Stimulated activated CD4-positive, alpha-beta T cell treated with anti-CD3 and anti-CD28 coated beads, Interleukin-1b, Interleukin-23, amount 100 ng/mL, for 1 hour (primary cell): Measurements from ENCODE around the gene CYP2A6.
"Not testable (repeated sequence)": the region's sequence is repeated elsewhere in the genome, so short reads cannot be mapped to it uniquely, and the experiment has no call there.

Experiments used
- DNase-seq, 2 donors: peaks; one replicate each; pipeline ENCODE4 v3.0.0-alpha.2; 2020; ENCODE audit warnings: low read depth in 2 of 2

Gene CYP2A6, protein sequence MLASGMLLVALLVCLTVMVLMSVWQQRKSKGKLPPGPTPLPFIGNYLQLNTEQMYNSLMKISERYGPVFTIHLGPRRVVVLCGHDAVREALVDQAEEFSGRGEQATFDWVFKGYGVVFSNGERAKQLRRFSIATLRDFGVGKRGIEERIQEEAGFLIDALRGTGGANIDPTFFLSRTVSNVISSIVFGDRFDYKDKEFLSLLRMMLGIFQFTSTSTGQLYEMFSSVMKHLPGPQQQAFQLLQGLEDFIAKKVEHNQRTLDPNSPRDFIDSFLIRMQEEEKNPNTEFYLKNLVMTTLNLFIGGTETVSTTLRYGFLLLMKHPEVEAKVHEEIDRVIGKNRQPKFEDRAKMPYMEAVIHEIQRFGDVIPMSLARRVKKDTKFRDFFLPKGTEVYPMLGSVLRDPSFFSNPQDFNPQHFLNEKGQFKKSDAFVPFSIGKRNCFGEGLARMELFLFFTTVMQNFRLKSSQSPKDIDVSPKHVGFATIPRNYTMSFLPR

DNA sequence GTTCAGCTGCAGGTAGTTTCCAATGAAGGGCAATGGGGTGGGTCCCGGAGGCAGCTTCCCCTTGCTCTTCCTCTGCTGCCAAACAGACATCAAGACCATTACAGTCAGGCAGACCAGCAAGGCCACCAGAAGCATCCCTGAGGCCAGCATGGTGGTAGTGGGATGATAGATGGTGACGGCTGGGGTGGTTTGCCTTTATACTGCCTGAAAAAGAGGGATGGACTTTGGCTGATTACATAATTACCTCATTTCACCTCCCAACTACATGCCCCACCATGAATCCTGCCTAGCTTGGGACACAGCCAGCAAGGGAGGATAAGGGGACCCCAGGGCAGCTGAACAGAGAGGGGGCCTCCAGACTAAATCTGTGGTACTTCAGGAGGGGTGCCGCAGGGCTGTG, at the start of gene CYP2A6:
Gene CYP2A6, minus strand, starts transcription at position 171 of the 400 bp plus-strand sequence. Its CDS starts 21 bp downstream, at position 150.
- not testable (repeated sequence) for DNase-seq

DNA sequence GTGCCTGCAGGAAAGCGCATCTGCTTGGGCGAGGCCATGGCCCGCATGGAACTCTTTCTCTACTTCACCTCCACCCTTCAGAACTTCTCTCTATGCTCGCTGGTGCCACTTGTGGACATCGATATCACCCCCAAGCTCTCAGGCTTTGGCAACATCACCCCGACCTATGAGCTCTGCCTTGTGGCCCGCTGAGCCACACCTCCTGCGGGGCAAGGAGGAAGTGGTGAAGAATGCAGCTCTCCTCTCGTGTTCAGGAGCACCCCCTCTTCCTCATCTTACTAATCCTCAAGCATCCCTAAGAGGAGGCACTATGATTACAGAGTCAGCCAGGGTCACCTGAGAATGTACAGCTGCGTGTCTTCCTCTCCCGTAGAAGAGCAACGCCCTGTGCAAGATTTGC, 49.7 kb upstream of the CYP2A6 start:
- DNase-seq, result not testable (repeated sequence)

DNA sequence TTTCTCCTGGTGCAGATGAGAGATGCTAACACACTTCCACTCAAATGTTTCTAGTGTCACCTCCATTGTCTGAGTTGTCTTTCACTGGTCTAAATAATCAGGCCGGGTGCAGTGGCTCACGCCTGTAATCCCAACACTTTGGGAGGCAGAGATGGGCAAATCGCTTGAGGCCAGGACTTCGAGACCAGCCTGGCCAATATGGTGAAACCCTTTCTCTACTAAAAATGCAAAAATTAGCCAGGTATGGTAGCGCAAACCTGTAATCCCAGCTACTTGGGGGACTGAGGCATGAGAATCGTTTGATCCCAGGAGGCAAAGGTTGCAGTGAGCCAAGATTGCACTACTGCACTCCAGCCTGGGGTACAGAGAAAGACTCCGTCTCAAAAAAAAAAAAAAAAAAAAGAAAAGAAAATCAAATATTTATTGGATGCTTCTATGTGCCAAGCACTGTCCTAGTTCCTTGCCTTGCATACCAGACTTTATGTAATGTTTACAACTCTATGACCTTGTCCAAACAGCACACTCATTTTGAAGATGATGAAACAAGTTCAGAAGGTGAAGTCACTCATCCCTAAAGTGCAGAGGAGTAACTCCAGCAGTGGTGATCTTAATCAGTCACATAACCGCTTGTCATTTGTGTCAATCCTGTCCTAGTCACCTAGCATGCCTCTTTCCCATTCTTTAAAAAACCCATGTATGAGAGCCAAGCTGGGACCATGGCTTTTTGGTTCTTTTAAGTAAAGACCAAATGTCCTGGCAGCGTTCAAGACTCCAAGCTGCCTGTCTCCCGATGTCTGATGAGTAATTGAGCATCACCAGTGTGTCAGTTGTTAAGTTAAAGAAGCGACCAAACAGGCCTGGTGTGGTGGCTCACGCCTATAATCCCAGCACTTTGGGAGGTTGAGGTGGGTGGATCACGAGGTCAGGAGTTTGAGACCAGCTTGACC, 46.9 kb upstream of the CYP2A6 start:
- DNase-seq, result not testable (repeated sequence)

DNA sequence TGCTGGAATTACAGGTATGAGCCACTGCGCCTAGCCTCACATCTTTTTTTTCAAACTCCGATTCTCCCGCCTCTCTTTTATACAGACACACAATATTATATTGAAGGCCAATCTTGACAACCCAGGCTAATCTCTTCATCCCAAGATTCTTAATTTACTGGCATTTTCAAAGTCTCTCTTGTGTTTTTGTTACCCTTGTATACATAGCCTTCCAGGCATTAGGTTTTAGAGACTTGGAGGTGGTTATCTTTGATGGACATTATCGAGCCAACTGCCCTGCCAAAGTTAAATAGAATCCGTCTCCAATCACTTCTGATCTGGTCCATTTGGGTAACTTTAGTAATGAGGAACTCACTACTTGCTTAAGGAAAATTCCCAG, 46.2 kb upstream of the CYP2A6 start:
- DNase-seq, result no peak

DNA sequence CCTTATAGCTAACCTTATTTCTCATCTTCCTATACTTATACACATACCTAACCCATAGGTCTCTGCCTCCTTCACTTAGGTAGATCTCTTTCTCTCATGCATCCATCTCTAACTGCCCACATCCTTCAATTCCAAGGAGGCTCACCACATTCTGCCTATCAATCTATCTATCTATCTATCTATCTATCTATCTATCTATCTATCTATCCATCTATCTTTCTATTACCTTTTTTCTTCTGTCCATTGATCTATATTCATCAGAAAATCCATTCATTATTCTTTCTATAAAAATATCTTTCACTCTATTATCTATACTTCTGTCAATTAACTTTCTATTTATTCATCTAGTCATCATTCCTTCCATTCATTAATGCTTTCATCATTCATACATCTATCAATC, 42.9 kb upstream of the CYP2A6 start:
- no peak for DNase-seq

DNA sequence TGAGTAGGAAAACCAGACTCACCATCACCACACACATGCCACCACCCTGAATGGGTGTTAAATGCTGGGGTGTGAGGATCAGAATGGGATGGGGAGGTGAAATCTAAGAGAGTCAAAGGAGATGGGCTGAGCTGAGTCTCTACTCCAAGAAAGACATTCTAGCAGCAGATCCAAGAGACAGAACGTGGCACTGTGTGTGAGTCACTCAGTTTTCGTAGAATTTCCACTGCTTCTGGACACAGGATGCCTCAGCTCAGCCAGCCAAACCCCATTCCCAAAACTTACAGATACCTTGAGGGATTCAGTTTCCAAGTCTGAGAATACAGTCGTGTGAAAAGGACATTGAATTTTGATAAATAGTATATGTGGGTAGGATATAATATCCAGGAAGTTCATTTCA, 39.1 kb upstream of the CYP2A6 start:
- DNase-seq, result no peak

DNA sequence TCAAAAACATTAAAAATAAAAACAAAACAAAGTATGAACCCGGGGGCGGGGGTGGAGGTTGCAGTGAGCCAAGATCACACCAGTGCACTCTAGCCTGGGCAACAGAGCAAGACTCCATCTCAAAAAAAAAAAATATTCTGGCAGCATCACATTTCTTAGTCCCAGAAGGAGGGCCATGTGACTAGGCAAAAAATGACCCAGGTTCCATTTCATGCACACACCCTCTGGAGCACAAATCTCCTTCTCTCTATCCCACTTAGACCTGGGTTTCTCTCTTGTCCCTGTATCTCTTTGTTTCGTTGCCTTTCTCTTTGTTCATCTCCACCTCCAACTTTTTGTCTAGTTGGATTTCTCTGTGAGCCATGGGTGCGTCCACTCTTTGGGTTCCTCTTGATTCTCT, 37.9 kb upstream of the CYP2A6 start:
- no peak for DNase-seq

DNA sequence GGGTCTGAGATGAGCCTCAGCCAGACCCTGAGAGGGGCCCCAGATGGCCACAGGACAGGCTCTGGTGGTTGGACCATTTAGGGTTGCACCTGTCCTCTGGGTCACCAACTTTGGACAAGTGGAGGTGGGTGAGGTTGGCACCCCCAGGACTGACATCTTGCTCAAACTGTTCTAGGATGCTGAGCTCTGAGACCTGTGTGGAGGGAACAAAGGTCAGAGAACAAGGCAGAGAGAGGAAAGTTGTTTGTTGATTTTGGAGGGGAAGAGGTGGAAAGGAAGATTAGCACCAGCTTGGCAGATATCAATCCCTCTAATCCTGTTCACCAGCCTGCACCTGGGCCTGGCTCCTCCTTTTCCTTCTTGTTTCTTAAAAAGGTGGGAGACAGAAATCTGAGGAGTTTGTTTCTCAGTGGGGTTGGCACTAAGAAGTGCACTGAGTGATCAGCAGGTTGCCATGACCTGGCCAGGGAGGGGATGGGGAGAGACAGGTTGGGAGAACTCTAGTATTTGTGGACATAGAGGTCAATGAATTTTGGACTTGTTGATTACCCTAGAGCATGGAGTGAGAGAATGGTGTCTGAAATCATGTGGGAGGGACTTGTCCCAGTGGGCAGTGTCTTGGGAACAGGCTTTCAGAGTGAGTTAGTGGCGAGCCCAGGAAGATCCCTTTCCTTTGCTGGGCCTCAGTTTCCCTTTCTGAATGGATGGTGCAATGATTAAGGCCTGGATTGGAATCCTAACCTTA, 34.1 kb upstream of the CYP2A6 start:
- DNase-seq, result not testable (repeated sequence)

DNA sequence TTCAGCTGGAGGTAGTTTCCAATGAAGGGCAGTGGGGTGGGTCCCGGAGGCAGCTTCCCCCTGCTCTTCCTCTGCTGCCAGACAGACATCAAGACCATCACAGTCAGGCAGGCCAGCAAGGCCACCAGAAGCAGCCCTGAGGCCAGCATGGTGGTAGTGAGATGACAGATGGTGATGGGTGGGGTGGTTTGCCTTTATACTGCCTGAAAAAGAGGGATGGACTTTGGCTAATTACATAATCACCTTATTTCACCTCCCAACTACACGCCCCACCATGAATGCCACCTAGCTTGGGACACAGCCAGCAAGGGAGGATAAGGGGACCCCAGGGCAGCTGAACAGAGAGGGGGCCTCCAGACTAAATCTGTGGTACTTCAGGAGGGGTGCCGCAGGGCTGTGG, 31.8 kb upstream of the CYP2A6 start, which contains the start of gene CYP2A7:
Gene CYP2A7, minus strand, starts transcription at position 170 of the 400 bp plus-strand sequence. Its CDS starts 21 bp downstream, at position 149.
- DNase-seq, result not testable (repeated sequence)

DNA sequence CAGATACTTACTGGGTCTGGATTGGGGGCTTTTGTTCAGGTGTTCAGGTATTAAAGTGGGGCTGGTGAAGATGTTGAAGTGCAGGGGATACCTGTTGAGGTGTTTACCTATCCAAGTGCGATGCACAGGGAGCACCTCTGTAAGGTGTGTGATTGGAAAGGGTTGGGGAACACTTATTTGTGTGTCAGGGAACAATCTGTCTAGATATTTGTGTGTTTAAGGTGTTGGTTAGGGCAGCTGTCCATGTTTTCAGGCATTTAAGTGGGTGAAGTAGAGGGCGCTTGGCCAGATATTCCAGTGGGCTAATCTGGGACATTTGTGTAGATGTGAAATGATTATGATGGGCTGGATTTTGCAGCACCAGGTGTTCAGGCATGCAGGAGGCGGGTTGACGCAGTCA, 29.1 kb upstream of the CYP2A6 start:
- DNase-seq, result not testable (repeated sequence)

DNA sequence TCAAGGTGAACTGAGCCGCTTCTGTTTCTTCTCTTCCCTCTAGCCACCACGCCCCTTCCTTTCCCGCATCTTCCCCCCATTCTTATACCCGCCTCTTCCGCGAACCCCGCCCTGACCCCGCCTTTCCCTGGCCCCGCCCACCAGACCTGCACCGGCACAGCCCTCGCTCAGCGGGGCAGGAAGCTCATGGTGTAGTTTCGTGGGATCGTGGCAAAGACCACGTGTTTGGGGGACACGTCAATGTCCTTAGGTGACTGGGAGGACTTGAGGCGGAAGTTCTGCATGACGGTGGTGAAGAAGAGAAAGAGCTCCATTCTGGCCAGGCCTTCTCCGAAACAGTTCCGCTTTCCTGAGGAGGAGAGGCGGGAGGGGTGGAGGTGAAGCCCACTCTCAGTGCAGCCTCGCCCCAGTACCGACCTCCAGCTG, 25.3 kb upstream of the CYP2A6 start:
- peak; percentile 51 to 70 for DNase-seq

DNA sequence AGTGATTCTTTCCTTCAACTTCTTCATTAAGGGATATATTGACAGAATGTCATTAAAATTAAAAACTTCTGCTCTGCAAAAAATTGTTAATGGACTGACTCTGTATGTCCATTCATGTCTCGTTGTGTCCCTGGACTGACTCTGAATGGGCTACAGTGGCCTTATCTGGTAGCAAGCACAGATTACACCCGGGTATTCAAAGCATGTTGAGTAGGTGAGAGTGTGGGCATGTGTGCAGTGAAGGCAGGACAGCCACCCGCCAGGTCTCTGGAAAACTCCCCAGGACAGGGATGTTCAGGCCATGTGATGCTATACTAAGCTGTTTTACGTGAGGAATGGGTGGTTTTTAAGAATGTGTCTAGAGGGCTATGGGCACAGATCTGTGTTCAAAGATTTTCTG, 24.6 kb upstream of the CYP2A6 start:
- not testable (repeated sequence) for DNase-seq

DNA sequence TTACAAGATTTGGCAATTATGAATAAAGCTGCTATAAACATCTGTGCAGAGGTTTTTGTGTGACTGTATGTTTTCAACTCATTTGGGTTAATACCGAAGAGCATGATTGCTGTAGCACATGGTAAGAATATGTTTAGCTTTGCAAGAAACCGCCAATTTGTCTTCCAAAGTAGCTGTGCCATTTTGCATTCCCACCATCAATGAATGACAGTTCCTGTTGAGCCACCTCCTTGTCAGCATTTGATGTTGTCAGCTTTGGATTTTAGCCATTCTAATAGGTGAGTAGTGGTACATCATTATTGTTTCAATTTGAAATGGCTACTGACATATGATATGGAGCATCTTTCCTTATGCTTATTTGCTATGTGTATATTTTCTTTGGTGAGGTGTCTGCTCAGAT, 23.6 kb upstream of the CYP2A6 start:
- DNase-seq, result not testable (repeated sequence)

DNA sequence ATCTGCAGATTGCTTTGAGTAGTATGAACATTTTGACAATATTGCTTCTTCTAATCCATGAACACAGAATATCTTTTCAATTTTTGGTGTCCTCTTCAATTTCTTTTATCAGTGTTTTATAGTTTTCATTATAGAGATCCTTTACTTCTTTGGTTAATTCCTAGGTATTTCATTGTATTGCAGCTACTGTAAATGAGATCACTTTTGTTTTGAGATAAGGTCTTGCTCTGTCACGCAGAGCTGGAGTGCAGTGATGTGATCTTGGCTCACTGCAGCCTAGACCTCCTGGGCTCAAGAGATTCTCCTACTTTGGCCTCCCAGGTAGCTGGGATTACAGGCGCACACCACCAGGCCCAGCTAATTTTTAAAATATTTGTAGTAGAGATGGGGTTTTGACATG, 22.0 kb upstream of the CYP2A6 start:
- no peak for DNase-seq

DNA sequence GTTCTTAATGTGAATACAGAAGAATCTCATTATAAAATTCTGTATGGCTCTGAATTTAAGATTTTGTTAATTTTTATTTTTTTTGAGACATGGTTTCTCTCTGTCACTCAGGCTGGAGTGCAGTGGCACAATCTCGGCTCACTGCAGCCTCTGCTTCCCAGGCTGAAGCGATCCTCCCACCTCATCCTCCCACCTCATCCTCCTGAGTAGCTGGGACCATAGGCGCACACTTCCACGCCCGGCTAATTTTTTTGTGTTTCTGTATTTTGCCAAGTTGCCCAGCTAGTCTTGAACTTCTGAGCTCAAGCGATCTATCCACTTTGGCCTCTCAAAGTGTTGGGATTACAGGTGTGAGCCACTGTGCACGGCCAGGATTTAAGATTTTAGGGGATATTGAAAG, 17.5 kb upstream of the CYP2A6 start:
- no peak for DNase-seq

DNA sequence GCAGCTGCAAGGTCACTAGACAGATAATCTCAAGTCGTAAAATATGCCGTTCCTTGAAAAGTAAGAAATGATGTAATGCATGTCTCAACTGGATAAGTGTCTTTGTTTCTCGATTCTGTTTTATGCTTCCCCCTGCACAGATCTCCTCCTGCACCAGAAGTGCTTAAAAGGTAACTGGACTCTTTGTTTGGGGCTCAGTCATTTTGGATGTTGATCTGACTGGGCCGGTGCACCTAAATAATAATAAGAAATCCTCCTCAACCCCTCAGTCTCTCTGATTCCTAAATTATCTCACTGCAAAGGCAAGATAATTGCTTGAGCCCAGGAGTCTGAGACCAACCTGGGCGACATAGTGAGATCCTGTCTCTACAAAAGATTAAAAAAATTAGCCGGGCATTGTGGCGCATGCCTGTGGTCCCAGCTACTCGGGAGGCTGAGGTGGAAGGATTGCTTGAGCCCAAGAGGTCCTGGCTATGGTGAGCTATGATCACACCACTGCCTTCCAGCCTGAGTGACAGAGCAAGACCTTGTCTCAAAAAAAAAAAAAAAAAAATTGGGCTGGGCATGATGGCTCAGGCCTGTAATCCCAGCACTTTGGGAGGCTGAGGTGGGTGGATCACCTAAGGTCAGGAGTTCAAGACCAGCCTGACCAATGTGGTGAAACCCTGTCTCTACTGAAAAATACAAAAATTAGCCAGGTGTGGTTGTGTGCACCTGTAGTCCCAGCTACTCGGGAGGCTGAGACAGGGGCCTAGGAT, 14.7 kb upstream of the CYP2A6 start:
- DNase-seq, result not testable (repeated sequence)

DNA sequence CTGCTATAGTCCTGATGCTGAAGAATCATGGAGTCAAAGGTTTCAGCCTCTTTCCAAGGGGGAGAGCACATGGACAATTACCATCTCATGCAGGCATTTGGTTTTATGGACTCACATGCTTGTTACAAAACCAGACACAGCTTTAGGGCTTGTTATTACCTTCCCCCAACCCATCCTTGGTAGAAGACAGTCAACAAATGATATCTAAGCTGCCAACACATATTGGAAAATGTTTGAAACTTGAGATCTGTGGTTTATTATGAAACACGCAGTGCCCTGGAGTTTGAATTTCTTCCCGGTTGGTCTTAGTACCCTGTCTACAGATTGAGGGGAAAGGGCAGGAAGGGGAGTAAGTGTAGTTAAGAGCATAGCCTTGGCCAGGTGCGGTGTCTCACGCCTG, 12.5 kb upstream of the CYP2A6 start:
- no peak for DNase-seq

DNA sequence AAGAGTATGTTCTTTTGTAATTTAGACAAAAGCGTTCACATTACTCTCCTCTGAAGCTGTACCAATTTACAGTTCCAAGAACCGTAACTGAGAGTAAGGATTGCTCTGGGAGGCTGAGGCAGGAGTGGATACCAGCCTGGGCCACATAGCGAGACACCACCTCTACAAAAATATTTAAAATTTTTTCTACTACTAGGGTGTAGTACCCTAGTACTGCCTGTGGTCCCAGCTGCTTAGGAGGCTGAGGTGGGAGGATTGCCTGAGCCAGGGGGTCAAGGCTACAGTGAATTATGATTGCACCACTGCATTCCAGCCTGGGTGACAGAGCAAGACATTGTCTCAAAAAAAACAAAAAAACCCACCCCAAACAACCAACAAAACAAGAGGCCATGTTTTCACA, 12.1 kb upstream of the CYP2A6 start:
- no peak for DNase-seq

DNA sequence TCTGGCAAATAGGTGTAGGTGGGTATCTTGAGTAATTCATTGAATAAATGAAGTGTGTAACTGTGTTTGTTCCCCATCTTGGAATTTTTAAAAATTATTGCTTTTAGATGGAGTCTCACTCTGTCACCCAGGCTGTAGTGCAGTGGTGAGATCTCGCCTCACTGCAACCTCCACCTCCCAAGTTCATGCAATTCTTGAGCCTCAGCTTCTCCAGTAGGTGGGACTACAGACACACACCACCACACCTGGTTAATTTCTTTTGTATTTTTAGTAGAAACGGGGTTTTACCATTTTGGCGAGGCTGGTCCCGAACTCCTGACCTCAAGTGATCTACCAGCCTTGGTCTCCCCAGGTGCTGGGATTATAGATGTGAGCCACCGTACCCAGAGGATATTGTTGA, 7.9 kb upstream of the CYP2A6 start:
- no peak for DNase-seq

DNA sequence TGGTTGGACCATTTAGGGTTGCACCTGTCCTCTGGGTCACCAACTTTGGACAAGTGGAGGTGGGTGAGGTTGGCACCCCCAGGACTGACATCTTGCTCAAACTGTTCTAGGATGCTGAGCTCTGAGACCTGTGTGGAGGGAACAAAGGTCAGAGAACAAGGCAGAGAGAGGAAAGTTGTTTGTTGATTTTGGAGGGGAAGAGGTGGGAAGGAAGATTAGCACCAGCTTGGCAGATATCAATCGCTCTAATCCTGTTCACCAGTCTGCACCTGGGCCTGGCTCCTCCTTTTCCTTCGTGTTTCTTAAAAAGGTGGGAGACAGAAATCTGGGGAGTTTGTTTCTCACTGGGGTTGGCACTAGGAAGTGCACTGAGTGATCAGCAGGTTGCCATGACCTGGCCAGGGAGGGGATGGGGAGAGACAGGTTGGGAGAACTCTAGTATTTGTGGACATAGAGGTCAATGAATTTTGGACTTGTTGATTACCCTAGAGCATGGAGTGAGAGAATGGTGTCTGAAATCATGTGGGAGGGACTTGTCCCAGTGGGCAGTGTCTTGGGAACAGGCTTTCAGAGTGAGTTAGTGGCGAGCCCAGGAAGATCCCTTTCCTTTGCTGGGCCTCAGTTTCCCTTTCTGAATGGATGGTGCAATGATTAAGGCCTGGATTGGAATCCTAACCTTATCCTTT, 2.4 kb upstream of the CYP2A6 start:
- not testable (repeated sequence) for DNase-seq
